Measurements from ENCODE around the gene PRRX2.
"Not testable (repeated sequence)": the region's sequence is repeated elsewhere in the genome, so short reads cannot be mapped to it uniquely, and the experiment has no call there.

PRRX2 gene

GRCh38 chr9:129629251-129629820 is 36.1 kb upstream of the PRRX2 start:
- Histone ChIP-seq H2AFZ (ENCODE audit: low read depth, low read length) (no peak overlapping the region), H3K4me3 (ENCODE audit: low read length) (no peak overlapping the region), H3K27me3 (ENCODE audit: insufficient read depth, low read length) (no peaks in the 10 kb centered on the region), H3K9me3 (ENCODE audit: low read length) (no peaks in the 10 kb centered on the region), H3K36me3 (ENCODE audit: insufficient read depth, low read length) (peaks cover 21% of the 10 kb centered on the region), H3K4me1 (ENCODE audit: insufficient read depth, low read length) (peaks cover 28% of the 10 kb centered on the region)

- no peaks in the 10 kb centered on the region for H3K9me3 ChIP-seq (ENCODE audit: low read length)
- peaks cover 36% of the 10 kb centered on the region for H3K36me3 ChIP-seq (ENCODE audit: insufficient read depth, low read length)
- H3K27me3 ChIP-seq (ENCODE audit: insufficient read depth, low read length), result no peaks in the 10 kb centered on the region
- no peak overlapping the region for H2AFZ ChIP-seq (ENCODE audit: low read depth, low read length)
- no peak overlapping the region for H3K4me3 ChIP-seq (ENCODE audit: low read length)
- H3K4me1 ChIP-seq (ENCODE audit: insufficient read depth, low read length), result peaks cover 28% of the 10 kb centered on the region
Observed at GRCh38 chr9:129630967-129631673, 34.3 kb upstream of the PRRX2 start.

GRCh38 chr9:129631674-129632129 is 33.7 kb upstream of the PRRX2 start:
- peaks cover 36% of the 10 kb centered on the region for H3K36me3 ChIP-seq (ENCODE audit: insufficient read depth, low read length)
- peaks cover 24% of the 10 kb centered on the region for H3K4me1 ChIP-seq (ENCODE audit: insufficient read depth, low read length)
- no peaks in the 10 kb centered on the region for H3K27me3 ChIP-seq (ENCODE audit: insufficient read depth, low read length)

GRCh38 chr9:129632460-129632859 is 33.0 kb upstream of the PRRX2 start:
- no peaks in the 10 kb centered on the region for H3K27me3 ChIP-seq (ENCODE audit: insufficient read depth, low read length)
- H3K9me3 ChIP-seq (ENCODE audit: low read length), result no peaks in the 10 kb centered on the region
- H3K4me3 ChIP-seq (ENCODE audit: low read length), result no peak overlapping the region
- peaks cover 16% of the 10 kb centered on the region for H3K4me1 ChIP-seq (ENCODE audit: insufficient read depth, low read length)
- H2AFZ ChIP-seq (ENCODE audit: low read depth, low read length), result no peak overlapping the region
- H3K36me3 ChIP-seq (ENCODE audit: insufficient read depth, low read length), result peaks cover 44% of the 10 kb centered on the region

More at GRCh38 chr9:129631674-129632129, 33.7 kb upstream of the PRRX2 start:
- Histone ChIP-seq H3K9me3 (ENCODE audit: low read length) (no peaks in the 10 kb centered on the region), H3K4me3 (ENCODE audit: low read length) (no peak overlapping the region), H2AFZ (ENCODE audit: low read depth, low read length) (no peak overlapping the region)

GRCh38 chr9:129633207-129633606 is 32.2 kb upstream of the PRRX2 start:
- Histone ChIP-seq H2AFZ (ENCODE audit: low read depth, low read length) (no peak overlapping the region), H3K9me3 (ENCODE audit: low read length) (no peaks in the 10 kb centered on the region), H3K4me1 (ENCODE audit: insufficient read depth, low read length) (peaks cover 9% of the 10 kb centered on the region), H3K4me3 (ENCODE audit: low read length) (no peak overlapping the region), H3K36me3 (ENCODE audit: insufficient read depth, low read length) (peaks cover 51% of the 10 kb centered on the region), H3K27me3 (ENCODE audit: insufficient read depth, low read length) (no peaks in the 10 kb centered on the region)

- Histone ChIP-seq H3K36me3 (ENCODE audit: insufficient read depth, low read length) (peaks cover 55% of the 10 kb centered on the region), H3K9me3 (ENCODE audit: low read length) (no peaks in the 10 kb centered on the region), H3K4me3 (ENCODE audit: low read length) (no peak overlapping the region), H2AFZ (ENCODE audit: low read depth, low read length) (no peak overlapping the region), H3K27me3 (ENCODE audit: insufficient read depth, low read length) (no peaks in the 10 kb centered on the region), H3K4me1 (ENCODE audit: insufficient read depth, low read length) (peaks cover 3% of the 10 kb centered on the region)
Observed at GRCh38 chr9:129633848-129634247, 31.6 kb upstream of the PRRX2 start.

- Histone ChIP-seq H3K4me1 (ENCODE audit: insufficient read depth, low read length) (no peaks in the 10 kb centered on the region), H3K4me3 (ENCODE audit: low read length) (no peak overlapping the region), H3K36me3 (ENCODE audit: insufficient read depth, low read length) (peaks cover 60% of the 10 kb centered on the region), H2AFZ (ENCODE audit: low read depth, low read length) (no peak overlapping the region), H3K27me3 (ENCODE audit: insufficient read depth, low read length) (no peaks in the 10 kb centered on the region), H3K9me3 (ENCODE audit: low read length) (no peaks in the 10 kb centered on the region)
Observed at GRCh38 chr9:129635099-129636065, 30.1 kb upstream of the PRRX2 start.

GRCh38 chr9:129636343-129636742 is 29.1 kb upstream of the PRRX2 start:
- peaks cover 60% of the 10 kb centered on the region for H3K36me3 ChIP-seq (ENCODE audit: insufficient read depth, low read length)
- not testable (repeated sequence) for H3K27me3 ChIP-seq (ENCODE audit: insufficient read depth, low read length); H2AFZ ChIP-seq (ENCODE audit: low read depth, low read length)

GRCh38 chr9:129637102-129637501 is 28.3 kb upstream of the PRRX2 start:
- Histone ChIP-seq H2AFZ (ENCODE audit: low read depth, low read length) (no peak overlapping the region), H3K4me3 (ENCODE audit: low read length) (no peak overlapping the region), H3K27me3 (ENCODE audit: insufficient read depth, low read length) (no peaks in the 10 kb centered on the region), H3K4me1 (ENCODE audit: insufficient read depth, low read length) (peaks cover 11% of the 10 kb centered on the region), H3K9me3 (ENCODE audit: low read length) (no peaks in the 10 kb centered on the region), H3K36me3 (ENCODE audit: insufficient read depth, low read length) (peaks cover 60% of the 10 kb centered on the region)

More at GRCh38 chr9:129636343-129636742, 29.1 kb upstream of the PRRX2 start:
- not testable (repeated sequence) for H3K9me3 ChIP-seq (ENCODE audit: low read length); H3K4me3 ChIP-seq (ENCODE audit: low read length); H3K4me1 ChIP-seq (ENCODE audit: insufficient read depth, low read length)

GRCh38 chr9:129637673-129638439 is 27.6 kb upstream of the PRRX2 start:
- H3K4me1 ChIP-seq (ENCODE audit: insufficient read depth, low read length), result peaks cover 12% of the 10 kb centered on the region
- H3K27me3 ChIP-seq (ENCODE audit: insufficient read depth, low read length), result no peaks in the 10 kb centered on the region
- peaks cover 53% of the 10 kb centered on the region for H3K36me3 ChIP-seq (ENCODE audit: insufficient read depth, low read length)
- H3K9me3 ChIP-seq (ENCODE audit: low read length), result no peaks in the 10 kb centered on the region
- H2AFZ ChIP-seq (ENCODE audit: low read depth, low read length), result no peak overlapping the region
- no peak overlapping the region for H3K4me3 ChIP-seq (ENCODE audit: low read length)

- Histone ChIP-seq H2AFZ (ENCODE audit: low read depth, low read length) (no peak overlapping the region), H3K27me3 (ENCODE audit: insufficient read depth, low read length) (no peaks in the 10 kb centered on the region), H3K4me3 (ENCODE audit: low read length) (no peak overlapping the region), H3K4me1 (ENCODE audit: insufficient read depth, low read length) (peaks cover 12% of the 10 kb centered on the region), H3K9me3 (ENCODE audit: low read length) (no peaks in the 10 kb centered on the region), H3K36me3 (ENCODE audit: insufficient read depth, low read length) (peaks cover 43% of the 10 kb centered on the region)
Observed at GRCh38 chr9:129639034-129639630, 26.3 kb upstream of the PRRX2 start.

- Histone ChIP-seq H3K9me3 (ENCODE audit: low read length) (no peaks in the 10 kb centered on the region), H3K36me3 (ENCODE audit: insufficient read depth, low read length) (peaks cover 39% of the 10 kb centered on the region), H3K4me1 (ENCODE audit: insufficient read depth, low read length) (peaks cover 12% of the 10 kb centered on the region), H3K27me3 (ENCODE audit: insufficient read depth, low read length) (no peaks in the 10 kb centered on the region), H2AFZ (ENCODE audit: low read depth, low read length) (no peak overlapping the region), H3K4me3 (ENCODE audit: low read length) (no peak overlapping the region)
Observed at GRCh38 chr9:129639756-129640085, 25.7 kb upstream of the PRRX2 start.

All from neuron (in vitro differentiated cells).